Mesenteric fat pad (tissue), 1 donor: ENCODE data around the gene TJP3. TPM values are rescaled to one million over a fixed set of nuclear protein-coding genes. Genes with fewer than 3 reads are reported as not detected.

Source experiments
- DNase-seq: peaks from one replicate; pipeline ENCODE4 v3.0.0-alpha.2; 2020; ENCODE audit warnings: low spot score
- total RNA-seq: library from RNA; stranded (reverse); fragmentation: NEBNext Ultra II Directional; extraction: Animal tissue kit (Norgen Biotek cat#: 25700); gene quantifications from one replicate; pipeline ENCODE4 v1.2.1, GENCODE V29; 2021
- donor health status: DM: yes; HTN: yes; CAD: no.

Gene TJP3
- total RNA-seq, 1 donor from 2014 or later, result 0.39 TPM

DNA sequence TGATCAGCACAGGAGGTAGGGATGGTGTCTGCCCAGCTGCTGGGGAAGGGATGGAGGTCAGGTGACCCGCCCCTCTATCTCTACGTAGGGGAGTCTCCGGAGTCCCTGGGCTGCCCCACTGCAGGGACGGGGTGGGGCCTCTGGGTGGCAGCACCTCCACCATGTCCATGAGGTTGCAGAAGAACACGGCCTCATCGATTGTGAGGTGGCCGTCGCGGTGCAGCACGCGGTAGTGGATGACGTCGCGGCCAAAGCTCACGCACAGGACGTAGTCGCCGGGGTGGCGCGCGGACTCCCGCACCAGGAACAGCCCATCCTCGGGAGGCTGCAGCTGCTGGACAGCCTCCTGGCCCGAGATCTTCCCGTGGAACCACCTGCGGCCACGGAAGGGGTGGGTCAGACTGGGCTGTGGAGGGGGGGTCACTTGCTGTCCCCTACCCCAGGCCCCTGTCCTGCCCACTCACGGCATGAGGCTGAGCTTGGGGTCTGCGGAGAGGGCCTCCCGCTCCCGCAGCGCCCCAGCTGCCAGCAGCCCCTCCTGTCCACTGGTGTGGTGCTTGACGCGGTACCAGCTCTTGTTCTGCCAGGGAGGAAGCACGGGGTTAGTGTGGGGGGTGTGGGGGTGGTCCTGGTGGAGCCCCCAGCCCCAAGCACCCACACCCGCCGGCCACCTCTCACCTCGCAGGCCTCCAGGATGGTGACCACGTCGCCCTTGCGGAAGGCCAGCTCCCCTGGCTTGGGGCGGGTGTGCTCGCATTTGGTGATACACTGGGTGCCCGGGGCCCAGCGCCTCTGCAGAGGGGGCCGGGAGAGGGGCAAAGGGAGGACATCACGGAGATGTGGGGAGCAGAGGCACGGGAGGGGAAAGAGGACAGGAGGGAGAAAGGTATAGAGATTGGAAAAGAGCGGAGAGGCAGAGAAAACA lies 75.7 kb downstream of the TJP3 start:
- no peak for DNase-seq

DNA sequence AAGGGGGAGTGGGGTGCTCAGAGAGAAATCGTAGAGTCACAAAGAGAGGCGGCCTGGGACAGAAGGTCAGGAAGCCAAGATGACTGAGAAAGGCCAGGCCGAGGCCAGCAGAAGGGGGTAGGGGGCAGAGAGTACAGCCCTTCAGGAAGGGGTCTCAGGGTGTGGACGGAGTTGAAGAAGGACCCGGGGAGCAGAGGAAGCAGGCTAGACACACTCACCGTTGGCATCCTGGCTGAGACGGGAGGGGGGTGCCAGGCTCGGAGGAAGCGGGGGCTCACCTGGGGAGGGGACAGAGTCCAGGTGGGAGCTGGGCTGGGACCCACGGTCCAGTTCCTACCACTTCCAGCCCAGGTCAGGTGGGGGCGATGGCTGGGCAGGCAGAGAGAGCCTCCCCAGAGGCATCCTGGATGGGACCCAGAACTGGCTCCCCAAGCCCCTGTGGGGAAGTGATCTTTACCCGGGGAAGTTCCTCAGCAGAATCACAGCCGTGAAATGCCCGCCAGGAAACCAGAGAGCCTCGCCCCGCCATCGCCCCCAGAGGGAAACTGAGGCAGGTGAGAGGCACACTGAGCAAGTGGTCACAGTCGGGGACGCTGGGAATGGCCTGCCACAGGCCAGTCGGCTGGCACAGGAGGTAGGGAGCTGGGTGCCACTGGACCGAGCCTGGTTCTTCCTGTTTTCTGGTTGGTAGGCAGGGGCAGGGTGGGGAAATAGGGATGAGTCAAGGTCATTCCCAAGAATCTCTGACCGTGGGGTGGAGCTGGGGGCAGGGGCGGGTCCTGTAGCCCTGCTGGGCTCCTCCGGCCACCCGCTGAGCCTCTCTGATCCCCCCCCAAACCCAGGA lies 76.6 kb downstream of the TJP3 start:
- DNase-seq, result no peak

DNA sequence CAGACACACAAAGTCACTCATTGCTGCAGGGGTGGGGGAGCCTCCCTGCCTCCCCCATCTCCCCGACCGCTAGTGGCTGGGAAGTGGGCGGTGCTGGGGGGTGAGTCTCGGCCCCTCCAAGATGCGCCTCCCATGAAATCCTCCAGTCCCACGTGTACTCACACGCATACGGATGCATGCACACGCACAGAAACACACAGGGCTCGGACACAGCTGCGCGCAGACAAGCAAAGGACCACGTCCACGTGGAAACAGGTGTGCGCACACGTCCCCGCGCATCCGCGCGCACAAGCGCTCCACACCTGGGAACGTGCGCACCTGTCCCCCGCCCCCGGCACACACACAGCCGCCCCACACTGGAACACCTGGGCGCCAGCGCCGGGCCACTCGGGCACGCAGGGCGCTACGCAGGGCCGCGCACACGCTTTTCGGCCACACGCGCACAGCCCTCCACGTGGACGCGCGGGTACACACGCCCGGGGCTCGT lies 77.3 kb downstream of the TJP3 start:
- no peak for DNase-seq

DNA sequence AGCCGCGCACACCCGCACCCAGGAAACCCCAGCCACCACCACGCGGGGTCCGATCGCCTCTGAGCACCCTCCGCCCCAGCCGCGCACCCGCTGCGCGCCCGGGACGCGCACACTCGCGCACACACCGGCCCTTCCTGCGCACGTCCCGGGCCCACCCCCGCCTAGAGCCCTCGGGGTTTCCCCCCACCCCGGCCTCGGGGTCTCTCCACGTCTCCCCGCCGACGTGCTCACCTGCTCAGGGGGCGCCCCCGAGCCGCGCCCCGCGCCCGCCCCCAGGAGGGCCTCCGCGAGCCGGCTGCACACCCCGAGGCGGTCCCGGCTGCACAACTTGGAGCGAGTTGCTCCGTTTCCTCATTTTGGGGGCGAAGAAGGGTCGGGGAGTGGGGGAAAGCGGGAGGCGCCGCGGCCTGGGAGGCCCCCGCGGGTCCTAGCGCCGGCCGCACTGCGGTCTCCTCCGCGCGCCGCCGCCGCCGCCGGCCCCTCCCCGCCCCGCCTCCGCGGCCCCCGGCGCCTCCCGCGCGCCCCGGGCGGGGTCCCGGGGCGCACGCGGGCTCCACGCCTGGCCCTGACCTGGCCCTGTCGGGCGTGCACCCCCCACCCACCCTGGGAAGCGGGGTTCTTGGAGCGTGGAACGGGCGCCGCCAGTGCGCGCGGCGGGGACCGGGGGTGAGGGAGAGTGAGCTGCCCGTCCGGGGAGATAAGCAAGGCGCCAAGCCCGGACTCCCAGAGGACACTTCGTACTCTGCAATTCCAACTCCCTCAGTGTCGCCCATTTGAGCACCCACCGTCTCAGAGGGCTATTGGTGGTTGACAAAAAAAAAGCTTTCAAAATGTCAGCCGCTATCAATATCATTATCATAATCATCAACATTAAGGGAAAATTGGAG lies 78.0 kb downstream of the TJP3 start, which contains the start of gene MATK:
Gene MATK (minus strand): TSS at position 444 of the 887 bp plus-strand sequence. CDS start 1,246 bp downstream, outside the sequence.
- no peak for DNase-seq

DNA sequence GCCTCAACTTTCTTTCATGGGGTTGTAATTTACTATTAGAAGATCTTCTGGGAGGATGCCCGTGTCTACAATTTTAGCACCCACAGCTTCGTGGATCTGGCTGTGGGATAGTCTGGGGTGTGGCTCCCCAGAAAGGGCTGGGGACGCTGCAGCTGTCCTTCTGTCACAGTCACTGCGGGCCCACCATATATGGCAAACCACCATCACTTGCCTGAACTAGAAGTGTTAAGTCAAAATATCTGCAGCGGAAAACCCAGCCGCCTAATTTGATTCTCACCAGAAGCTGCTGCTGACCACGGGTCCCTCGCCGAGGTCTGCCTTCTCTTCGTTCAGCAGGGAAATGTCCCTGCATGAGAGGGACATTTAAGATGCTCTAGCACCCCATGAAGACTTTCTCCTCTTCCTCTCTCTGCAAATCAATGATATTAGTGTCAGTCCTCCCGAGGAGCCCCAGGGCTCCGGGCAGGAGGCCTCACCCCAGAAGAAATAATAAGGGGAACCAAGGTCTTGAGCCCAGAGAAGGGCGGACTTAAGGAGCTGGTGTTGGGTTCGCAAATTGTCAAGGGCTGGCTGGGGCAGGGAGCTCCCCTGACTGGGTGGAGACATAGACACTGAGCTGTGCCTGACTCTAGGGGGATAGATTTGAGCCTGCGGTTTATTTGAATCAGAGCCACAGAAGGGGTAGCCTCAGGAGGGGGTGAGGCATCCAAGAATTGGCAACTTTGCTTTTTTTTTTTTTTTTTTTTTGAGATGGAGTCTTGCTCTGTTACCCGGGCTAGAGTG lies 81.0 kb downstream of the TJP3 start:
- DNase-seq, result no peak

DNA sequence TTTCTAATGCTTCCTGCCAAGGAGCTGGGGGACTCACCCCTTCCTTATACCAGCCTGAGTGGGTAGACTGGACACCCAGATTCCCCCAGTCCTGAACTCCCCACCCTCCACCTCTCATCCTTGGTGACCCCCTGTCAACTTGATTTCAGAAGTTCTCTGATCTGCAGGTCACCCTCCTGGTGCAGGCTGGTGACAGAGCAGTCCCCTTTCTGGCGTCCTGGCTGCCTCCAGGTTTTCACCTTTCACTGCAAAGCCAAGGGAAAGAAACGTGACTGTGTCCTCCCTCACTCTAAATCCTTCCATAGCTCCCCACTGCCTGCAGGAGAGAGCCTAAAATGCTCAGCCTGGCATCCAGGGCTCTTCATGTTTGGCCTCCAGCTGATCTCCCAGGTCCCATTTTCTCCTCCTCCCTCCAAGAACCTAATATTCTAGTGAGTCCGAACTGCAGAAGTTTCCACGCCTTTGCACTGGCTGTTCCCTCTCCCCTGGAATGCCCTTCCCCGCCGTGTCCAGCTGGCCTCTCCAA lies 82.1 kb downstream of the TJP3 start:
- DNase-seq, result no peak

DNA sequence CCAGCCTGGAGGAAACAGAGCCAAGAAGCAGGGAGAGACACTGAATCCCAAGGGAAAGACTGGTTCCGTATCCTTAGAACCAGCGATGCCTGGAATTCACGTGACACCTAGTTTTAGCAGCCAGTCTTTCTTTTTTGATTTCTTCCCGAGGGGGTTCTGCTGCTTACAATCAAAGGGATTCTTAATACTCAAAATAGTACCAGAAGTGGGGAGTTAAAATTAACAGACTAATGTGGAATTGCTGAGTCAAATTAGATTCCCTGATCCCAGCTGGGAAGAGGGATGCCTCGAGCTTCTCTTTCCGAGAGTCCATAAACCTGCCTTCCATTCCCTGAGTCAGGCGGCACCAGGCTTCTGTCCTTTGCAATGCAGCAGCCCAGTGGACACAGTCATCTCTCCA lies 82.8 kb downstream of the TJP3 start:
- no peak for DNase-seq

DNA sequence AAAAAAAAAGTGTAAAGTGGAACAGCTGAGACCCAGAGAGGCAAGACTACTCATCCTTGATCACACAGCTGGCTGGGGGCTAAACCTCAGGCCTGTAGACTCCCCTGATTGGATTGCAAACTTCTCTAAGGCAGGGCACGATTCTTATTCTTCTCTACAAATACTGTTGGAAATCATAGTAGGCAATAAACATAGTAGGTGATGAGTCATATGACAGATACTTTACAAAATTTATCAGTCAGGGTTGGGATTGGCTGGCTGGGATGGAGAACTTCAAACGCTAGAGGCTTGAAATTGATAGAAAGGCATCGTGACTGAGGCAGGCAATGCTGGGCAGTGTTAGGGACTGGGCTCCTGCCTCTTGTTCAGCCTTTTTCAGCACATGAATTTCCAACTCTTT lies 83.9 kb downstream of the TJP3 start:
- no peak for DNase-seq

DNA sequence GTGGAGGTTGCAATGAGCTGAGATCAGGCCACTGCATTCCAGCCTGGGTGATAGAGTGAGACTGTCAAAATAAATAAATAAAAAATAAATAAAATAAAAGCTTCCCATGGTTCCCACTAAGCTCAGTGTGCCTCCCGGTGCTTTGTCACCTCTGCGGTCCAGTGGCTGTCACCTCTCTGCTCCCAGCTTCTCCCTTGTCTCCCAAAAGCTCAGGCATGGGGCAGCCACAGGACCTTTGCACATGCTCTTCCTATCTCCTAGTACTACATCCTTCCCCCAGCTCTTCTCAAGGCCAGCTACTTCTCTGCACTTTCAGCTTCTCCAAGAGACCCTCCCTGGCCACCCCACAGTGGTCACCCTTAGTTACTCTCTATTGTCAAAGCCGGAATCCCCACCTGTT lies 85.6 kb downstream of the TJP3 start:
- DNase-seq, result no peak

DNA sequence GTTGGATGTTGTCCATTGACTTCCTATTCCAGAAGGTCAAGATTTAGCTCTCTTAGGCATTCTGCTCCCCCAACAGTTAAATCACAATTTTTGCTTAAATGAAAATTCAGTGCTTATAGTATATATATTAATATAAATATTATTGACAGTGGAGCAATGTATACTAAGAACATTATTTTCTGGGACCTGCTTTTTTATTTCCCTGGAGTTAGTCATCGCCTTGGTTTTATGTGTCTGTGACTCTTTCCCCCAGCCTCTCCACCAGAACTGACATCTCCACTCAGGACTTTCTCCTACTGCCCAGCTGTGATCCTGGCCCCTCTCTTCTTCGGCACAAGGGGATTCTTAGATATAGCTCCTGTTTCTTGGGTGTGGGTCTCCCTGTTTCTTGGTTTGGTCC lies 88.2 kb downstream of the TJP3 start:
- DNase-seq, result no peak

DNA sequence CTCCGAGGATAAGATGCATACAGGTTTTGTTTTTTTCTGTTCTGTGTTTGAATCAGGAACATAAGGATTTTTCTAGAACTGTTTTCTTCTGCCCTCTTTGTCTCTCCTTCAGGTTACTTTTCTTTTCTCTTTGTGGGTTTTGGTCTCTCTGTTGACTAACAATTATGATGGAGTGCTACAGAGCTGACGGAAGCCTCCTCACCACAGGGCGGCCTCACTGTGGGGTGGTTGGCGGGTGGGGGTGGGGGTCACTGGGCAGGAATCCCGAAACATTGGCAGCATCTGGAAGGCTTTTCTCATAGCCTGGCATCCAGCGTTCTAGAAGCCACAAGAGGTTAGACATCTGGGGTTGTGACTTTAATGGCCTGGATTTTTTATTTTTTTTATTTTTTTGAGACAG lies 90.0 kb downstream of the TJP3 start:
- no peak for DNase-seq

Other genes starting within 250 kb of the TJP3 start
- gene SMIM24, start 227.9 kb upstream of the TJP3 start, total RNA-seq, result 0.42 TPM
- not detected for gene SMIM44, start 224.9 kb upstream of the TJP3 start, total RNA-seq
- 10.5 TPM for gene DOHH, start 207.7 kb upstream of the TJP3 start, total RNA-seq
- 28.1 TPM for gene FZR1, start 202.1 kb upstream of the TJP3 start, total RNA-seq
- 0.51 TPM for gene TEKTIP1, start 169.2 kb upstream of the TJP3 start, total RNA-seq
- gene MFSD12, start 150.8 kb upstream of the TJP3 start, total RNA-seq, result 63.1 TPM
- gene HMG20B, start 135.4 kb upstream of the TJP3 start, total RNA-seq, result 55.1 TPM
- 1.8 TPM for gene GIPC3, start 122.9 kb upstream of the TJP3 start, total RNA-seq
- 5.4 TPM for gene TBXA2R, start 101.5 kb upstream of the TJP3 start, total RNA-seq
- 18.9 TPM for gene CACTIN, start 81.6 kb upstream of the TJP3 start, total RNA-seq
- gene PIP5K1C, start 7.9 kb upstream of the TJP3 start, total RNA-seq, result 40.0 TPM
- 12.1 TPM for gene APBA3, start 53.3 kb downstream of the TJP3 start, total RNA-seq
- gene MRPL54, start 54.3 kb downstream of the TJP3 start, total RNA-seq, result 72.7 TPM
- gene RAX2, start 63.8 kb downstream of the TJP3 start, total RNA-seq, result not detected
- gene MATK, start 78.0 kb downstream of the TJP3 start, total RNA-seq, result 3.3 TPM
- not detected for gene ZFR2, start 160.7 kb downstream of the TJP3 start, total RNA-seq
- gene ATCAY, start 172.3 kb downstream of the TJP3 start, total RNA-seq, result not detected
- gene NMRK2, start 224.7 kb downstream of the TJP3 start, total RNA-seq, result not detected